GOT3 (cell line): ENCODE measurements around the gene PPP1R37.

ENCODE experiments used
- DNase-seq: peaks from one replicate; lab custom pipeline; 2025; ENCODE audit warnings: mixed read lengths; lab: John Stamatoyannopoulos, UW

Gene PPP1R37

GRCh38 chr19:45169602-45170001, 76.6 kb downstream of the PPP1R37 start:
- no peak for DNase-seq

- DNase-seq: no peak
Observed at GRCh38 chr19:45170146-45171106, 77.4 kb downstream of the PPP1R37 start.

GRCh38 chr19:45171211-45171623, 78.2 kb downstream of the PPP1R37 start:
- DNase-seq: no peak

GRCh38 chr19:45172173-45172572, 79.2 kb downstream of the PPP1R37 start:
- no peak for DNase-seq

GRCh38 chr19:45172611-45173208, 79.7 kb downstream of the PPP1R37 start:
- DNase-seq: no peak

- DNase-seq: no peak
Observed at GRCh38 chr19:45173816-45174215, 80.8 kb downstream of the PPP1R37 start.

- no peak for DNase-seq
Observed at GRCh38 chr19:45175515-45176345, 82.8 kb downstream of the PPP1R37 start.

GRCh38 chr19:45177817-45178261, 84.9 kb downstream of the PPP1R37 start, which contains the start of gene TRAPPC6A:
Gene TRAPPC6A, minus strand, starts transcription at chr19:45178237. Its CDS starts 19 bp downstream, at chr19:45178218.
- DNase-seq: no peak

- DNase-seq: peak; percentile 98
Observed at GRCh38 chr19:45178262-45179071, 85.5 kb downstream of the PPP1R37 start, which contains the start of gene BLOC1S3. Gene BLOC1S3, plus strand, starts transcription at chr19:45178784. Its CDS starts 513 bp downstream, at chr19:45179297.

- no peak for DNase-seq
Observed at GRCh38 chr19:45179072-45179891, 86.3 kb downstream of the PPP1R37 start.

- no peak for DNase-seq
Observed at GRCh38 chr19:45179892-45180370, 87.0 kb downstream of the PPP1R37 start.

GRCh38 chr19:45180936-45181335, 88.0 kb downstream of the PPP1R37 start:
- DNase-seq: no peak

GRCh38 chr19:45182758-45183157, 89.8 kb downstream of the PPP1R37 start:
- DNase-seq: no peak

GRCh38 chr19:45184115-45184514, 91.1 kb downstream of the PPP1R37 start:
- DNase-seq: no peak

GRCh38 chr19:45186509-45187334, 93.7 kb downstream of the PPP1R37 start:
- DNase-seq: no peak

- no peak for DNase-seq
Observed at GRCh38 chr19:45187421-45188100, 94.6 kb downstream of the PPP1R37 start.

- DNase-seq: no peak
Observed at GRCh38 chr19:45189971-45190370, 97.0 kb downstream of the PPP1R37 start.

GRCh38 chr19:45191375-45191774, 98.4 kb downstream of the PPP1R37 start:
- no peak for DNase-seq

GRCh38 chr19:45195764-45196163, 102.8 kb downstream of the PPP1R37 start:
- no peak for DNase-seq
